Measurements from ENCODE around the gene PCID2.

GRCh38 chr13:113208421-113209335 lies at the start of gene PCID2:
- TF ChIP-seq, protein P1, sequence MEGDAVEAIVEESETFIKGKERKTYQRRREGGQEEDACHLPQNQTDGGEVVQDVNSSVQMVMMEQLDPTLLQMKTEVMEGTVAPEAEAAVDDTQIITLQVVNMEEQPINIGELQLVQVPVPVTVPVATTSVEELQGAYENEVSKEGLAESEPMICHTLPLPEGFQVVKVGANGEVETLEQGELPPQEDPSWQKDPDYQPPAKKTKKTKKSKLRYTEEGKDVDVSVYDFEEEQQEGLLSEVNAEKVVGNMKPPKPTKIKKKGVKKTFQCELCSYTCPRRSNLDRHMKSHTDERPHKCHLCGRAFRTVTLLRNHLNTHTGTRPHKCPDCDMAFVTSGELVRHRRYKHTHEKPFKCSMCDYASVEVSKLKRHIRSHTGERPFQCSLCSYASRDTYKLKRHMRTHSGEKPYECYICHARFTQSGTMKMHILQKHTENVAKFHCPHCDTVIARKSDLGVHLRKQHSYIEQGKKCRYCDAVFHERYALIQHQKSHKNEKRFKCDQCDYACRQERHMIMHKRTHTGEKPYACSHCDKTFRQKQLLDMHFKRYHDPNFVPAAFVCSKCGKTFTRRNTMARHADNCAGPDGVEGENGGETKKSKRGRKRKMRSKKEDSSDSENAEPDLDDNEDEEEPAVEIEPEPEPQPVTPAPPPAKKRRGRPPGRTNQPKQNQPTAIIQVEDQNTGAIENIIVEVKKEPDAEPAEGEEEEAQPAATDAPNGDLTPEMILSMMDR (IDR thresholded peaks at IDR 0.05; ENCODE audit: insufficient read depth, low read length, poor library complexity, severe bottlenecking): no peak
- TF ChIP-seq EZH2phosphoT487 (conservative IDR thresholded peaks at IDR 0.05; ENCODE audit: low read length): no peak
